Memory B cell (primary cell): Measurements from ENCODE around the gene REXO1.

Experiments
- ATAC-seq: fragments of 150-1000 bp; cut with Tn5 transposase; 2 replicates; pipeline ENCODE4 v1.10.0; 2021; ENCODE audit warnings: low read depth, mild to moderate bottlenecking, moderate library complexity
- DNase-seq, 2 donors: peaks; one replicate each; pipeline ENCODE4 v3.0.0; 2022; ENCODE audit warnings: low spot score in 2 of 2
- H3K27ac Mint-ChIP-seq: one replicate; pipeline ENCODE4 v1.8.0; 2022; ENCODE audit warnings: mild to moderate bottlenecking, moderate library complexity, mixed read lengths
- H3K27me3 Mint-ChIP-seq: one replicate; pipeline ENCODE4 v1.8.0; 2022; ENCODE audit warnings: mixed read lengths
- H3K36me3 Mint-ChIP-seq: one replicate; pipeline ENCODE4 v1.8.0; 2022; ENCODE audit warnings: mild to moderate bottlenecking, mixed read lengths
- H3K4me1 Mint-ChIP-seq: one replicate; pipeline ENCODE4 v1.8.0; 2022; ENCODE audit warnings: mixed read lengths
- H3K4me3 Mint-ChIP-seq: one replicate; pipeline ENCODE4 v1.8.0; 2022; ENCODE audit warnings: mild to moderate bottlenecking, moderate library complexity, mixed read lengths
- H3K9me3 Mint-ChIP-seq: one replicate; pipeline ENCODE4 v1.8.0; 2022; ENCODE audit warnings: mixed read lengths

The REXO1 gene

GRCh38 chr19:1871140-1871597 lies 22.9 kb upstream of the REXO1 start:
- Mint-ChIP-seq H3K36me3 (no peaks in the 10 kb centered on the region), H3K27ac (no peak overlapping the region), H3K27me3 (no peaks in the 10 kb centered on the region), H3K4me1 (peaks cover 12% of the 10 kb centered on the region), H3K9me3 (no peaks in the 10 kb centered on the region), H3K4me3 (no peak overlapping the region)
- DNase-seq (no peak), ATAC-seq (no peak)

GRCh38 chr19:1868971-1869370 lies 20.7 kb upstream of the REXO1 start:
- no peak for ATAC-seq
- H3K27ac Mint-ChIP-seq, result no peak overlapping the region
- no peaks in the 10 kb centered on the region for H3K36me3 Mint-ChIP-seq
- H3K27me3 Mint-ChIP-seq, result no peaks in the 10 kb centered on the region
- no peak overlapping the region for H3K4me3 Mint-ChIP-seq
- H3K4me1 Mint-ChIP-seq, result peaks cover 9% of the 10 kb centered on the region
- DNase-seq, result no peak
- H3K9me3 Mint-ChIP-seq, result no peaks in the 10 kb centered on the region

GRCh38 chr19:1867349-1867724 lies 19.1 kb upstream of the REXO1 start:
- DNase-seq (no peak), ATAC-seq (no peak)
- Mint-ChIP-seq H3K27ac (no peak overlapping the region), H3K27me3 (no peaks in the 10 kb centered on the region), H3K9me3 (no peaks in the 10 kb centered on the region), H3K4me1 (peaks cover 8% of the 10 kb centered on the region), H3K36me3 (no peaks in the 10 kb centered on the region), H3K4me3 (no peak overlapping the region)

- Mint-ChIP-seq H3K27ac (no peak overlapping the region), H3K4me1 (peaks cover 8% of the 10 kb centered on the region), H3K27me3 (no peaks in the 10 kb centered on the region), H3K4me3 (no peak overlapping the region), H3K9me3 (no peaks in the 10 kb centered on the region), H3K36me3 (no peaks in the 10 kb centered on the region)
- ATAC-seq (no peak), DNase-seq (no peak)
Measured at GRCh38 chr19:1866693-1867348, 18.5 kb upstream of the REXO1 start.

- no peak for ATAC-seq
- peak overlapping the region; percentile 93 for H3K27ac Mint-ChIP-seq
- no peaks in the 10 kb centered on the region for H3K9me3 Mint-ChIP-seq
- H3K4me1 Mint-ChIP-seq, result peaks cover 16% of the 10 kb centered on the region
- no peaks in the 10 kb centered on the region for H3K27me3 Mint-ChIP-seq
- H3K4me3 Mint-ChIP-seq, result peak overlapping the region; percentile 88
- no peak for DNase-seq
- H3K36me3 Mint-ChIP-seq, result no peaks in the 10 kb centered on the region
Measured at GRCh38 chr19:1865172-1866010, 17.1 kb upstream of the REXO1 start.

- Mint-ChIP-seq H3K4me1 (peaks cover 15% of the 10 kb centered on the region), H3K4me3 (peak overlapping the region; percentile 88), H3K9me3 (no peaks in the 10 kb centered on the region), H3K27me3 (no peaks in the 10 kb centered on the region), H3K36me3 (no peaks in the 10 kb centered on the region), H3K27ac (peak overlapping the region; percentile 93)
- peak; percentile 23 for ATAC-seq
- DNase-seq, result peak; percentile 65 to 79
Measured at GRCh38 chr19:1864480-1865171, 16.3 kb upstream of the REXO1 start.

GRCh38 chr19:1863638-1864479 lies 15.6 kb upstream of the REXO1 start:
- Mint-ChIP-seq H3K4me1 (peaks cover 20% of the 10 kb centered on the region), H3K4me3 (peak overlapping the region; percentile 88), H3K27me3 (no peaks in the 10 kb centered on the region), H3K36me3 (no peaks in the 10 kb centered on the region), H3K9me3 (no peaks in the 10 kb centered on the region), H3K27ac (peak overlapping the region; percentile 93)
- peak; percentile 65 for ATAC-seq
- DNase-seq, result peak; percentile 92

- H3K4me3 Mint-ChIP-seq, result peak within 1 kb of the TSS; percentile 97
- H3K27ac Mint-ChIP-seq, result peak within 1 kb of the TSS; percentile 97
- peaks cover 25% of the 10 kb centered on the region for H3K4me1 Mint-ChIP-seq
- no peaks in the 10 kb centered on the region for H3K27me3 Mint-ChIP-seq
- H3K9me3 Mint-ChIP-seq, result no peaks in the 10 kb centered on the region
- ATAC-seq, result peak; percentile 0
- DNase-seq, result peak in 1 of 2 donors; percentile 63
- no peaks in the 10 kb centered on the region for H3K36me3 Mint-ChIP-seq
Measured at GRCh38 chr19:1863328-1863637, 15.0 kb upstream of the REXO1 start, which contains the start of gene KLF16. KLF16 (minus strand) TSS chr19:1863579; CDS start chr19:1863497, 82 bp downstream.

- H3K4me3 Mint-ChIP-seq, result peak overlapping the region; percentile 97
- H3K36me3 Mint-ChIP-seq, result no peaks in the 10 kb centered on the region
- ATAC-seq (peak; percentile 4), DNase-seq (peak; percentile 61 to 66)
- H3K9me3 Mint-ChIP-seq, result no peaks in the 10 kb centered on the region
- peaks cover 29% of the 10 kb centered on the region for H3K4me1 Mint-ChIP-seq
- H3K27ac Mint-ChIP-seq, result peak overlapping the region; percentile 97
- no peaks in the 10 kb centered on the region for H3K27me3 Mint-ChIP-seq
Measured at GRCh38 chr19:1862424-1863327, 14.4 kb upstream of the REXO1 start.

GRCh38 chr19:1862068-1862423 lies 13.8 kb upstream of the REXO1 start:
- peaks cover 30% of the 10 kb centered on the region for H3K4me1 Mint-ChIP-seq
- ATAC-seq (no peak), DNase-seq (no peak)
- H3K9me3 Mint-ChIP-seq, result no peaks in the 10 kb centered on the region
- no peaks in the 10 kb centered on the region for H3K36me3 Mint-ChIP-seq
- no peaks in the 10 kb centered on the region for H3K27me3 Mint-ChIP-seq
- peak overlapping the region; percentile 97 for H3K27ac Mint-ChIP-seq
- peak overlapping the region; percentile 97 for H3K4me3 Mint-ChIP-seq

- Mint-ChIP-seq H3K4me1 (peaks cover 27% of the 10 kb centered on the region), H3K36me3 (no peaks in the 10 kb centered on the region), H3K4me3 (peak overlapping the region; percentile 97), H3K27me3 (no peaks in the 10 kb centered on the region), H3K27ac (peak overlapping the region; percentile 97), H3K9me3 (no peaks in the 10 kb centered on the region)
- ATAC-seq (no peak), DNase-seq (no peak)
Measured at GRCh38 chr19:1861599-1862031, 13.3 kb upstream of the REXO1 start.

- H3K27me3 Mint-ChIP-seq, result no peaks in the 10 kb centered on the region
- no peaks in the 10 kb centered on the region for H3K36me3 Mint-ChIP-seq
- peak overlapping the region; percentile 97 for H3K4me3 Mint-ChIP-seq
- peaks cover 28% of the 10 kb centered on the region for H3K4me1 Mint-ChIP-seq
- ATAC-seq (no peak), DNase-seq (no peak)
- H3K9me3 Mint-ChIP-seq, result no peaks in the 10 kb centered on the region
- H3K27ac Mint-ChIP-seq, result peak overlapping the region; percentile 97
Measured at GRCh38 chr19:1860821-1861598, 12.7 kb upstream of the REXO1 start.
